Stimulated activated CD8-positive, alpha-beta memory T cell treated with anti-CD3 and anti-CD28 coated beads, Interleukin-4, amount 100 ng/mL, for 24 hours (primary cell): Measurements from ENCODE around the gene HMHB1.
"Not testable (repeated sequence)": the region's sequence is repeated elsewhere in the genome, so short reads cannot be mapped to it uniquely, and the experiment has no call there.

Experiments used
- DNase-seq: peaks from one replicate; pipeline ENCODE4 v3.0.0-alpha.2; 2020; ENCODE audit warnings: low read depth

Gene HMHB1

GRCh38 chr5:143801252-143801939 is 10.6 kb upstream of the HMHB1 start:
- DNase-seq = no peak

GRCh38 chr5:143805861-143806260 is 6.1 kb upstream of the HMHB1 start:
- no peak for DNase-seq

- no peak for DNase-seq
Observed at GRCh38 chr5:143806579-143806978, 5.4 kb upstream of the HMHB1 start.

GRCh38 chr5:143807401-143807800 is 4.6 kb upstream of the HMHB1 start:
- no peak for DNase-seq

GRCh38 chr5:143816370-143816769 is 4.4 kb downstream of the HMHB1 start:
- DNase-seq = not testable (repeated sequence)

GRCh38 chr5:143819716-143820115 is 7.8 kb downstream of the HMHB1 start:
- no peak for DNase-seq

GRCh38 chr5:143820451-143820850 is 8.5 kb downstream of the HMHB1 start:
- DNase-seq = no peak

- peak; percentile 77 for DNase-seq
Observed at GRCh38 chr5:143824851-143825720, 13.1 kb downstream of the HMHB1 start.

- no peak for DNase-seq
Observed at GRCh38 chr5:143826951-143827444, 15.0 kb downstream of the HMHB1 start.

- no peak for DNase-seq
Observed at GRCh38 chr5:143828710-143829109, 16.7 kb downstream of the HMHB1 start.

- DNase-seq = no peak
Observed at GRCh38 chr5:143833177-143833576, 21.2 kb downstream of the HMHB1 start.

- no peak for DNase-seq
Observed at GRCh38 chr5:143835251-143835650, 23.3 kb downstream of the HMHB1 start.

- DNase-seq = no peak
Observed at GRCh38 chr5:143836161-143836725, 24.3 kb downstream of the HMHB1 start.

- DNase-seq = no peak
Observed at GRCh38 chr5:143837306-143837848, 25.4 kb downstream of the HMHB1 start.

- DNase-seq = no peak
Observed at GRCh38 chr5:143841446-143841845, 29.5 kb downstream of the HMHB1 start.

GRCh38 chr5:143842920-143843319 is 31.0 kb downstream of the HMHB1 start:
- DNase-seq = no peak

GRCh38 chr5:143843461-143843860 is 31.5 kb downstream of the HMHB1 start:
- no peak for DNase-seq

GRCh38 chr5:143850050-143850683 is 38.2 kb downstream of the HMHB1 start:
- DNase-seq = no peak

- DNase-seq = no peak
Observed at GRCh38 chr5:143851383-143851782, 39.4 kb downstream of the HMHB1 start.

GRCh38 chr5:143860211-143860610 is 48.2 kb downstream of the HMHB1 start:
- DNase-seq = no peak

- DNase-seq = no peak
Observed at GRCh38 chr5:143862271-143862670, 50.3 kb downstream of the HMHB1 start.

GRCh38 chr5:143865426-143866025 is 53.6 kb downstream of the HMHB1 start:
- no peak for DNase-seq
